B cell (primary cell): Measurements from ENCODE around the gene DCLK1. TPM values are rescaled to one million over a fixed set of nuclear protein-coding genes. Genes with fewer than 3 reads are reported as not detected.

Experiments
- ATAC-seq: fragments of 200-7000 bp; cut with Tn5 transposase; one replicate; pipeline ENCODE4 v1.10.0; 2021; ENCODE audit warnings: low read depth, mild to moderate bottlenecking, moderate number of reproducible peaks, moderate library complexity
- CTCF ChIA-PET: fragments of 350-600 bp; sonication (Branson Sonifier 250); formaldehyde crosslinking; loops from one replicate; lab custom pipeline; 2021; ENCODE audit warnings: antibody characterized with exemption, inconsistent platforms; lab: Charles Lee
- POLR2A ChIA-PET: fragments of 350-600 bp; sonication (Branson Sonifier 250); formaldehyde crosslinking; loops from one replicate; lab custom pipeline; 2021; ENCODE audit warnings: antibody characterized with exemption; lab: Charles Lee
- DNase-seq: peaks from one replicate; pipeline ENCODE4 v3.0.0; 2013
- H2AFZ ChIP-seq: 2 replicates; pipeline ENCODE4 v1.6.1; 2012; ENCODE audit warnings: mild to moderate bottlenecking, low read depth, low read length; ENCODE audit not compliant: insufficient read depth, poor library complexity, severe bottlenecking
- H3K27ac ChIP-seq, 2 donors: 1 replicate in 1 of 2; 2 replicates in 1 of 2; pipeline ENCODE4 v1.5.1; 2012 to 2013; ENCODE audit warnings: low read length in 2 of 2, mild to moderate bottlenecking in 2 of 2, moderate library complexity in 1 of 2
- H3K27me3 ChIP-seq, 4 experiments: fragments of 200-600 bp in 1 of 4; sonication (generic) in 1 of 4; replicated peaks in 1 of 4; 1 replicate in 2 of 4; 2 replicates in 2 of 4; pipeline versions ENCODE4 v1.6.1 to v1.7.0; 2013 to 2016; ENCODE audit warnings: low read length in 3 of 4, mild to moderate bottlenecking in 2 of 4, mixed read lengths in 1 of 4, moderate library complexity in 1 of 4; ENCODE audit not compliant: insufficient read depth in 4 of 4, control insufficient read depth in 3 of 4; ENCODE audit errors: control extremely low read depth in 1 of 4
- H3K36me3 ChIP-seq, 2 experiments: replicated peaks in 1 of 2; 1 replicate in 1 of 2; 2 replicates in 1 of 2; pipeline versions ENCODE4 v1.6.1 to v1.7.1; 2013; ENCODE audit warnings: low read length in 1 of 2; ENCODE audit not compliant: insufficient read depth in 2 of 2, control insufficient read depth in 1 of 2; ENCODE audit errors: control extremely low read depth in 1 of 2, extremely low read depth in 1 of 2
- H3K4me1 ChIP-seq, 2 donors: fragments of 200-600 bp in 1 of 2; sonication (generic) in 1 of 2; 1 replicate in 1 of 2; 2 replicates in 1 of 2; pipeline versions ENCODE4 v1.5.1 to v1.6.1; 2013 to 2017; ENCODE audit warnings: low read length in 2 of 2; ENCODE audit not compliant: control insufficient read depth in 2 of 2, insufficient read depth in 2 of 2
- H3K4me2 ChIP-seq: replicated peaks from 2 replicates; pipeline ENCODE3; 2012; ENCODE audit warnings: mild to moderate bottlenecking, low read depth, low read length; ENCODE audit not compliant: poor library complexity, severe bottlenecking
- H3K4me3 ChIP-seq, 5 experiments: fragments of 200-600 bp in 1 of 5; sonication (generic) in 1 of 5; 1 replicate in 3 of 5; 2 replicates in 2 of 5; pipeline versions ENCODE4 v1.5.1 to v1.7.0; 2011 to 2016; ENCODE audit warnings: low read length in 4 of 5, mild to moderate bottlenecking in 4 of 5, low read depth in 2 of 5, control low read depth in 1 of 5, moderate library complexity in 1 of 5; ENCODE audit not compliant: insufficient read depth in 1 of 5; ENCODE audit errors: control extremely low read depth in 1 of 5, extremely low read depth in 1 of 5
- H3K79me2 ChIP-seq: fragments of 200-600 bp; sonication (generic); one replicate; pipeline ENCODE4 v1.6.0; 2016; ENCODE audit warnings: low read length; ENCODE audit not compliant: control insufficient read depth, insufficient read depth
- H3K9ac ChIP-seq: fragments of 200-600 bp; sonication (generic); 2 replicates; pipeline ENCODE4 v1.6.1; 2017; ENCODE audit warnings: mild to moderate bottlenecking, low read length, moderate library complexity
- H3K9me3 ChIP-seq, 3 donors: one replicate each; pipeline versions ENCODE4 v1.6.1 to v1.7.1; 2013; ENCODE audit warnings: low read length in 2 of 3; ENCODE audit not compliant: control insufficient read depth in 2 of 3, insufficient read depth in 1 of 3; ENCODE audit errors: control extremely low read depth in 1 of 3
- H4K20me1 ChIP-seq: 2 replicates; pipeline ENCODE4 v1.6.0; 2012; ENCODE audit warnings: mild to moderate bottlenecking, low read length; ENCODE audit not compliant: insufficient read depth, control insufficient read depth, poor library complexity, severe bottlenecking
- H3K27ac Mint-ChIP-seq: one replicate; pipeline ENCODE4 v1.8.0; 2021; ENCODE audit warnings: mixed read lengths
- H3K27me3 Mint-ChIP-seq: one replicate; pipeline ENCODE4 v1.8.0; 2021; ENCODE audit warnings: mixed read lengths
- H3K4me1 Mint-ChIP-seq: one replicate; pipeline ENCODE4 v1.8.0; 2021; ENCODE audit warnings: mixed read lengths
- H3K4me3 Mint-ChIP-seq: one replicate; pipeline ENCODE4 v1.8.0; 2021; ENCODE audit warnings: mixed read lengths
- H3K9me3 Mint-ChIP-seq: one replicate; pipeline ENCODE4 v1.8.0; 2022; ENCODE audit warnings: mixed read lengths; ENCODE audit not compliant: insufficient read depth
- CTCF ChIP-seq: fragments of 200-600 bp; IDR thresholded peaks from one replicate; pipeline ENCODE4 v1.8.0; 2022; ENCODE audit warnings: antibody characterized with exemption, mild to moderate bottlenecking
- EZH2 ChIP-seq: IDR thresholded peaks from 2 replicates; pipeline ENCODE4 v1.6.1; 2012; ENCODE audit warnings: borderline replicate concordance, low read depth, mild to moderate bottlenecking, moderate library complexity, low read length; ENCODE audit not compliant: insufficient read depth, poor library complexity, severe bottlenecking
- WGBS: methylation state at CpG from one replicate; pipeline ENCODE4 v1.1.5; 2013; ENCODE audit warnings: missing lambda C conversion rate; ENCODE audit not compliant: insufficient coverage; 5-methylcytosine and 5-hydroxymethylcytosine counted together
- intact Hi-C: fragments of 100-400 bp; cut with micrococcal nuclease; formaldehyde crosslinking; loops from one replicate; pipeline ENCODE4 v1.10.0; 2022
- polyA plus RNA-seq: library from polyadenylated mRNA; depleted of rRNA; stranded (reverse); fragments of >200 nt; gene quantifications from 2 replicates; pipeline ENCODE4 v1.2.3, GENCODE V29; 2012
- total RNA-seq, 2 donors: library from RNA; stranded (reverse); fragments of 120-200 nt in 1 of 2; gene quantifications; 1 replicate in 1 of 2; 2 replicates in 1 of 2; pipeline versions ENCODE4 v1.2.3 to v1.2.4, GENCODE V29; 2013 to 2022

The DCLK1 gene
- total and polyA plus RNA-seq, 2 donors (not counting 1 experiment from before 2014, with no cell fraction given) = not detected

GRCh38 chr13:35850569-35850968 lies 280.6 kb downstream of the DCLK1 start:
- TF ChIP-seq CTCF = no peak
- no peak for TF ChIP-seq EZH2
- Mint-ChIP-seq H3K4me1 (no peaks in the 10 kb centered on the region), H3K9me3 (peaks cover 2% of the 10 kb centered on the region)

GRCh38 chr13:35849256-35849644 lies 281.9 kb downstream of the DCLK1 start:
- Histone ChIP-seq H3K79me2 (no peaks in the 10 kb centered on the region), H3K4me3 (no peak overlapping the region), H3K9ac (no peak overlapping the region), H2AFZ (no peak overlapping the region), H3K4me2 (no peak overlapping the region), H3K27ac (no peak overlapping the region), H3K36me3 (no peaks in the 10 kb centered on the region), H4K20me1 (no peaks in the 10 kb centered on the region), H3K4me1 (no peaks in the 10 kb centered on the region), H3K9me3 (no peaks in the 10 kb centered on the region), H3K27me3 (no peaks in the 10 kb centered on the region)
- WGBS = no CpG with 5 or more reads among the region's 2 CpGs
- DNase-seq = no peak
- CTCF ChIA-PET = no interaction called here
- TF ChIP-seq EZH2 (no peak), CTCF (no peak)
- Mint-ChIP-seq H3K4me1 (no peaks in the 10 kb centered on the region), H3K9me3 (peaks cover 2% of the 10 kb centered on the region), H3K27me3 (peaks cover 5% of the 10 kb centered on the region), H3K27ac (no peak overlapping the region), H3K4me3 (no peak overlapping the region)
- intact Hi-C loops = no loop called here
- POLR2A ChIA-PET = no interaction called here
- no peak for ATAC-seq

More at GRCh38 chr13:35850569-35850968, 280.6 kb downstream of the DCLK1 start:
- no peaks in the 10 kb centered on the region for H3K9me3 ChIP-seq
- ATAC-seq = no peak
- no peaks in the 10 kb centered on the region for H3K79me2 ChIP-seq
- intact Hi-C loops = no loop called here
- H3K4me3 ChIP-seq = no peak overlapping the region
- no peak overlapping the region for H3K27ac Mint-ChIP-seq
- peaks cover 14% of the 10 kb centered on the region for H3K27me3 Mint-ChIP-seq
- H3K27me3 ChIP-seq = no peaks in the 10 kb centered on the region
- no peak for DNase-seq
- no peak overlapping the region for H3K9ac ChIP-seq
- no peak overlapping the region for H3K4me3 Mint-ChIP-seq
- no peaks in the 10 kb centered on the region for H3K36me3 ChIP-seq
- ChIA-PET CTCF (no interaction called here), POLR2A (no interaction called here)
- 57% methylated on average over 1 of the region's 5 CpGs for WGBS
- H2AFZ ChIP-seq = no peak overlapping the region
- H3K4me1 ChIP-seq = no peaks in the 10 kb centered on the region
- no peaks in the 10 kb centered on the region for H4K20me1 ChIP-seq
- H3K4me2 ChIP-seq = no peak overlapping the region
- no peak overlapping the region for H3K27ac ChIP-seq
